Fibroblast of skin of scalp (primary cell): ENCODE data around the gene FOXK1.
A peak's percentile ranks its signal among the peaks of the same experiment; 100 is the strongest.

Experiments used
- DNase-seq: peaks from one replicate; pipeline ENCODE4 v3.0.0-alpha.2; 2013

FOXK1 gene

DNA sequence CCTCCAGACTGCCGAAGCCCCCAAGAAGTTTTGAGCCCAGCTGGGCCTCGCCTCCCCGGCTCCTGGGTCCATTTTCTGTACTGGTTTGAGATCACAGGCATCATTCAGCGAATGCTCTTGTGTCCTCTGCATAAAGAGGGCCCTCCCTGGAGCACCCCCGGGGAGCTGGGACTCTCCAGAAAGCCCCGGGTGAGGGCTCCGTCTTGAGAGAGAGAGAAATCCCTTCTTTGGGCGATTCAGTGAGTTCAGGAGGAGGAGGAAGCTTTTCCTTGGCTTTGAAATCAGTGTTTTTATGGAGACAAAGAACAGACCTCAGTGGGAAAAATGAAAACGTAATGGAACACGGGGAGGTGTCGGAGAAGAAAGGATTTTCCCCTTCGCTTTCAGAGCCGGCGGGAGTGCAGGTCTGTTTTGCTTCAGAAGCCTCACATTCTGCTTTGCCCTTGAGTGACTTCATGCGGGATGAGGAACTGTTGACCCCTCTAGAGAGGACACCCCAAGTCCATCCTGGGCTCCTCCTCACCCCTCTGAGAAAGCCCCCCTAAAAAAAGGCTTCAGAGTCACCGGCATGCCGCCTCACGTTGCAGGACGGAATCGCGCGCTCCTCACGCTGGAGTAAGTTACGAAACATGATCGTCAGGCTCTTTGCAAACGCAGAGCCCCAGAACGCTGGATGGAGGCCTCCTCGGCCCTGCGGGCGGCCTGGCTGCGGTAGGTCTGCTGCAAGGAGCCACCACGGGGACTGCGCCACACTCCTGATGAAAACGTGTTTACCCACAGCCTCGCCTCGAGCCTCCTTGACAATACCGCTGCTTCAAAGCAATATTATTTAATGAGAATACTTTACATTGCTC lies 84.8 kb downstream of the FOXK1 start:
- no peak for DNase-seq

- DNase-seq: no peak
Observed at GRCh38 chr7:4768597-4769569, 86.8 kb downstream of the FOXK1 start.

DNA sequence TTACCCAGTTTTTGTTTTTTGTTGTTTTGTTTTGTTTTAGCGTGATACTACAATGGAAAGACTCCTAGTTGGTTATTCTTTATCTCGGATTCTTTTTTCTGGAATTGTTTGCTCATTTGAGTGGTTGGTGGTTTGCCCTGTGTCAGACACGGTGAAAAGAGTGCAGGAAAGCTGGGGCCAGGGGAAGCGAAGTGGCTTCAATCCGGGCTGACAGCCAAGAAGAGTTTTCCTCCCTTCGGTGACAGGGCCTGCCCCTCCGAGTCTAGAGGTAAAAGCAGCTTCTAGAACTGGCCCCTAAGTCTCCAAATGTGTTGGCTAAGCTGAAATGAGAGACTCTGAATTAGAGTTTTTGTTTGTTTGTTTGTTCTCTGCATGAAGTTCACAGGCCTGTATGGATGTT lies 87.7 kb downstream of the FOXK1 start:
- DNase-seq: no peak

DNA sequence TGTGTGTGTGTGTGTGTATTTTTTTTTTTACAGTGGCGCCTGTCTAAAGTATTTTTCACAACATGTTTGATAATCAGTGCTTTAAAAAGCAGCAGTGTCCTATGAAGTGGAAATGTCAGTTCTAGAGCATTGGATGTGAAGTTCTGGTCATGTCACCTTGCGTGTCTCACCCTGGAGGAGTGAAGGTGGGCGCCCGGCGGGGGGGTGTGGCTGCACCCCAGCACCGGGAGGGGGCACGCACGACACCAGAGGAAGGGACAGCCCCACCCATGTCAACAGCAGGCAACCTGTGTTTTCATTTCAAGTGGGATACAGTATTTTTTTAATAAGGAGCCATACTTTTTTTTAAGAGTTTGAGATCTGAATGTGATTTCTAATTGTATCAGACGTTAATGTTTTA lies 88.8 kb downstream of the FOXK1 start:
- DNase-seq: no peak

- DNase-seq: no peak
Observed at GRCh38 chr7:4771737-4772136, 89.6 kb downstream of the FOXK1 start.

DNA sequence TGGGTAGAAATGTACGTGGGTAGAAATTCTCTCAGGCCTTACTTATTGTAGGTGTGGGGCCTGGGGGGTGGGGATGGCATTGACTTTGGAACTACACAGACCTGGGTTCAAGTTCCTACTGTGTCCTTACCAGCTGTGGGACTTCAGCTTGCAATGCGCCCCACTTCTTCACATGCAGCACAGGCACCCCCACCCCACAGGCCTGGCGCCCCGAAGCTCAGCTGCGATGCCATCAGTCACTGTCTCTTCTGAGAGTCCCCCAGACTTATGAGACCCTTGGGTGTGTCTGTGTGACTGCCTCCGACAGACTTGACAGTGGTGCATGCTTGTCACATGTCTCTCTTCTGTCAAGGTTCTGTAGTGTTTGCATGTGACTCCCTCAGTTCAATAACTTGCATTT lies 90.2 kb downstream of the FOXK1 start:
- DNase-seq: no peak

DNA sequence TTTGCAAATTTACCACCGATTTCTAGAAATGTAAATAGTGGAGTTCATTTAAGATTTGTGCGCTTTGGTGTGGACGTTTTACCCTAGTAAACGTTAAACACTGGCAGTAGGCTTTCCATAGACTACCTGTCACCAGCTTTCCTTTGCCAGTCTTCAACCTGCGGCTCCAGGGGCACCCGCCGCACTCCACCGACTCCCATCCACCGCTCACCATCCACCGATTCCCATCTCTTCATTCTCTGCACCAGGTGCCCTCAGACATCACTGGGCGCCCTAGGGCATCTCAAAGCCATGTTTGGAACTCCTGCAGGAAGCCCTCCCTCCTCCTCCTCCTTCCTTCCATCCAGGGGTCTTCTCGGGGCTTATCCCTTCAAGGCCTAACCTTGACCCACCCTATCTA lies 91.9 kb downstream of the FOXK1 start:
- DNase-seq: no peak

DNA sequence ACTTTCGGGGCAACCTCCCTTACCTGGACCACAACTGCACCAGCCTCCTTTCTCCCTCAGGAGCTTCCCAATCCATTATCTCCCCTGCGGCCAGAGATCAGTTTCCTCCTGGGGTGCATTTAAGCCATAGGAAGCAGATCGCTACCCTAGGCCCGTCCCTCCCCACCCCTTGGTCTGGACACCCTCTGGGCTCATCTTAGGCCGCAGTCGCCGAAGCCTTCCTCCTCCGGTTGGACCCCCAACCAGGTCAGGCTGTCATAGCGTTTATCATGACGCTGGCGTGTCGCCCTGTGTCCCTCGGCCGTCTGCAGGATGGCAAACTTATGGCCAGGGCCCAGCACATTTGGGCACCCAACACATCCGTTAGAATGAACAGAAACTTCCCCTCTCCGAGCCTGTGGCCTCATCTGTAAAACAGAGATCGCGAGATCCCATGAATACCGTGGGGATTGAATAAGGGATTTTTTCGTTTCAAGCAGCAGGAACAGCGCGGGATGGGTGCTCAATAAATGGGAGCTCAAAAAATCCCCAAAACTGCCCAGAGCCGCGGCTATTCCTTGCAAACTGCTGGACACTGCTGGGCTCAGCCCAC lies 92.7 kb downstream of the FOXK1 start:
- DNase-seq: peak; percentile 63

GRCh38 chr7:4775250-4775847 lies 93.3 kb downstream of the FOXK1 start, which contains the start of gene AP5Z1:
Gene AP5Z1 (plus strand): TSS chr7:4775623. CDS start chr7:4775716, 93 bp downstream.
- DNase-seq: peak; percentile 96

GRCh38 chr7:4775848-4776623 lies 93.9 kb downstream of the FOXK1 start:
- DNase-seq: peak; percentile 14

GRCh38 chr7:4779118-4779517 lies 97.0 kb downstream of the FOXK1 start:
- no peak for DNase-seq

DNA sequence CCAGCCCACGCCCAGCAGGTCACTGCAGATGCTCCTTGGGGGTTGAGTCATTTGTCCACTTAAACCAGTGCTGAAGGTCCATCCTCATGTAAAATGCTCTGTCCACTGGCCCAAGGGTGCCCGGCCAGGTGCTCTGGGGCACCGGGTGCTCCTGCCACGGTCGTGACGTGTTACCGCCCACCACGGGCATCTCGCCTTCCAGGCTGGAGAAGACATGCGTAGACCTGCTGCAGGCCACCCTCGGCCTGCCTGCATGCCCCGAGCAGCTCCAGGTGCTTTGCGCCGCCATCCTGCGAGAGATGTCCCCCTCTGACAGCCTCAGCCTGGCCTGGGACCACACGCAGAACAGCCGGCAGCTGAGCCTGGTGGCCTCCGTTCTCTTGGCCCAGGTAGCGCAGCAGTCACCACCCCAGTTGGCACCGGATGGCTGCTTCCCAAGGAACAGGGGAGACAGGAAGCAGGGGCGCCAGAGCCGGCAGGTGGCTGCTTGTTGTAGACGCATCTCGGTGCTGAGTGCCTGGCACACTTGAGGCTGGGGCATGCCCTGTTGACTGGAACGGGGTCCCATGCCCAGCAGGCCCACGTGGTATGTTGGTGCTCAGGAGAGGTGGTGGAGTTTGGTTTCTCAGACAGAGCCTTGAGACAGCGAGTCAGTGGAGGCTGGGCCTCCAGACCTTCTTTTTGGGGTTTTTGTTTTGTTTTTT lies 99.4 kb downstream of the FOXK1 start:
- no peak for DNase-seq

DNA sequence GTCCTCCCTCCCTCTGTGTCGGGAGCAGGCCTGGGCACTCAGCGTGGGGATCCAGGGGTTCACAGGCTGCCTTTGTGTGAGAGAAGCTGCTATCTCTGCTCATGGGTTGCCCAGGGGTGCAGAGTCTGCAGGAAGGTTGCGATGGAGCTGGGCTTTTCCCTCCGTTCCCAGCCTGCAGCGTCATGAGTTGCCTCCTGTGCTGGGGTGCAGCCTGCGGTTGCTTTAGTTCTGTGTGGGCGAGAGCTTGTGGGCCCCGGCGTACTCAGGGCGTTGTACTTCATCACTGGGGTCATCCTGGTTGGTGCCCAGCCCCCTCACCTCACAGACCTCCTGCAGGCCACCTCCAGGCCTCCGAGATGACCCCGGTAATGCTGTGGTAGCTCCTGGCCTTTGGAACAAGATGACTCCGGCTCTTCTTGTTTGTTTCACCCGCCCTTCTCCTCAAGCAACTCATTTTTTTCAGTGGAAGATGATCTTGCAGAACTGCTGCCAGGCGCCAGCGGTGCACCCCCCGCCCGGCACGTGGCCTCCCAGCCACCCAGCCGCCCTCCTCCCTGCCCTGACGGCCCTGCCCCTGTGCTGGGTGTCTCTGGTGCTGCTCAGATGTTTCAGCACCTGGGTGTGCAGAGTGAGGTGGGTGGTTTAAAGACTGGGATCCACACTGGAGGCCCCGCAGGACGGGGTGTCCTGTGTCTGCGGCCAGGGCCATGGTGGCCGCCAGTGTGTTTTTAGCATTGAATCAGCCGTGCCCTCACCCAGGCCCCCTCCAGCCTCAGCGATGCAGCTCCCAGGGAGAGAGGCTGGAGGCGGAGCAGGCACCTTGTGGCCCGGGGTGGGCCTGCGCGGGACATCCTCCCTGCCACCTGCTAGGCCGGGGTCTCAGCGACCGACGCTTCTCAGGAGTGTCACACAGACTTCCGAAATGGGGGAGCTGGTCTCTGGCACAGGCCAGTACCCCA lies 100.5 kb downstream of the FOXK1 start:
- DNase-seq: no peak

- DNase-seq: no peak
Observed at GRCh38 chr7:4783292-4783652, 101.2 kb downstream of the FOXK1 start.

DNA sequence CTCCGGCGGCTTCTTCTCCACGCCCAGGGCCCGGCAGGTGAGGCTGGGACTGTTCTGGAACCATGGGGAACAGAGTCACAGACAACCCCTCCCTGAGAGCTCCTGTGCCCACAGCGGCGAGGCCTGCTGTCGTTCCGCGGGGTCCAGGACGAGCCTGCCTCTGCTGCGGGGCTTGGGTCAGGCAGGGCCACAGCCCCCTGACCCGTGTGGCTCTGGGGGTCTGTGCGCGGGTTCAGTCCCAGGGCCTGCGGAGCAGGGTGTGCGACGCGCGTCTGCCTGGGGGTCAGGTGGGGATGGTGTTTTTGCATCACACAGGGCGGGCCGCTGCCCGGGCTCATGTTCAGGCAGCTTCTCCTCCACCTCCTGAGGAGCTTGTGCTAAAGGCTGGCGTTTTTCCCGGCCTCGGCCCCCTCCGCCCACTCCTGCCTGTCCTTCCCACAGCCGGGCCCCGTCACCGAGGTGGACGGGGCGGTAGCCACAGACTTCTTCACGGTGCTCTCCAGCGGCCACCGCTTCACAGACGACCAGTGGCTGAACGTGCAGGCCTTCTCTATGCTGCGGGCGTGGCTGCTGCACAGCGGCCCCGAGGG lies 101.8 kb downstream of the FOXK1 start:
- DNase-seq: no peak

- no peak for DNase-seq
Observed at GRCh38 chr7:4784799-4785198, 102.7 kb downstream of the FOXK1 start.

DNA sequence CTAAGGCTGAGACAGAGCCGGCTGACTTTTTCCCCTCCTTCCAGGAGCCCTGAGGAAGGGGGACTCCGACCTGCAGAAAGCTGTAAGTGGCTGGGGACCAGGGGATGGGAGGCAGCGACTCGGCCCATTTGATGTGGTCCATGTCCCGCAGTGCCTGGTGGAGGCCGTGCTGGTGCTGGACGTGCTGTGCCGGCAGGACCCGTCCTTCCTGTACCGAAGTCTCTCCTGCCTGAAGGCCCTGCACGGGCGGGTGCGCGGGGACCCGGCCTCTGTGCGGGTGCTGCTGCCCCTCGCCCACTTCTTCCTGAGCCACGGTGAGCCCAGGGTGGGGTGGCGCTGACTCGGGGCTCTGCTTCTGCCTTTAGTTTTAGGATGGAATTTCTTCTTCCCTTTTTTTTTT lies 103.3 kb downstream of the FOXK1 start:
- DNase-seq: no peak

GRCh38 chr7:4786015-4786414 lies 103.9 kb downstream of the FOXK1 start:
- DNase-seq: no peak

DNA sequence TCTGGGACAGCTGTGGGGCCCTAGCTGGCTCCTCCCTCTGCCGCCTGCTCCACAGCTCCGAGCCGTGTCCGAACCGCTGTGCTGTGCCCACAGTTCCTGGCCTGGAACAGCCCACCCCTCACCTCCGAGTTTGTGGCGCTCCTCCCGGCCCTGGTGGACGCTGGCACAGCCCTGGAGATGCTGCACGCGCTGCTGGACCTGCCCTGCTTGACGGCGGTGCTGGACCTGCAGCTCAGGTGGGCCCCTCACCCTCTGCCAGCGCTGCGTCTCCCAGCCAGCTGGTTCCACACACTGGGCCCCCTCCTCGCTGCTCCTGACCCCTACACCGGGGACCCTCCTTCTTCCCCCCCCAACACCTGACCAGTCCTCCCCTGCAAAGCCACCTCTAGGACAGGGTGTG lies 105.4 kb downstream of the FOXK1 start:
- DNase-seq: no peak
